HG03103 (cell line): ENCODE measurements around the gene BRD2.
"Not testable (repeated sequence)": the region's sequence is repeated elsewhere in the genome, so short reads cannot be mapped to it uniquely, and the experiment has no call there.

Source experiments
- ATAC-seq: cut with Tn5 transposase; IDR thresholded peaks from one replicate; pipeline ENCODE4 v1.9.1; 2021; ENCODE audit warnings: low read depth; ENCODE audit not compliant: unreplicated experiment

The BRD2 gene

DNA sequence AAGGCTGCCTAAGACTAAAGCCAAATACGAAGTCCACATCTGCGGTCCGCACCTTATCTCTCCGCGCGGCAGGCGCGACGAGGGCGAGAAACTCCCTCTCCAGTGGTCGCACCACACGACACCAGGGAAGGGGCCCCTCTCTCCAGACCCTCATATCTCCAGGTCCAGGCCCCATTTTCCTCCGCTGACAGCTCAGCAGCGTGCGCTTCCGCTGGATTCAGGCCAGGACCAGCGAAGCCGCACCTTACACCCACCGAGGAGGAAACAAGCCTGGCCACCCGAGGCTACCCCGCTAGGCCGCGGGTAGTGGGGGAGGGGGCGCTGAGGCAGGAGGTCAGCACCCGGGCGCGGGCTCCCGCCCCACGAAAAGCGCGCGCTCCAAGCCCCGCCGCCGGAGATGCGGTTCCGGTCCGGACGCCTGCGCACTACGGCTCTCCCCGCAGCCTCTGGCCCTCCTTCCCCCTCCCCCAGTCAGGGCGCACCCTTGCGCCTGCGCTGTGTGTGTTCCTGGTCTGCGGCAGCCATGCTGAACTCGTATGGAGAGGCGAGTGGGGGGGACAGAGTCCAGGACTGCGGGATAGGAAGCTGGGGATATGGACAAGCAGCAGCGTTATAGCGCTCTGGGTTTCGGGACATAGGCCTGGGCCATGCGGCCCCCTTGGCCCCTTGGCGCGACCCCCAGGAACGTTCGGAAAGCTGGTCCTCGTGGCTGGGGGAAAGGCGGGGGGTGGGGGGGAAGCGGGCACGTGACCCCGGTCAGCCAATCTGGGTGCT lies at the start of gene BRD2:
BRD2 (plus strand) TSS at position 502 of the 774 bp plus-strand sequence. CDS start 4,305 bp downstream, outside the sequence.
- peak; percentile 29 for ATAC-seq

DNA sequence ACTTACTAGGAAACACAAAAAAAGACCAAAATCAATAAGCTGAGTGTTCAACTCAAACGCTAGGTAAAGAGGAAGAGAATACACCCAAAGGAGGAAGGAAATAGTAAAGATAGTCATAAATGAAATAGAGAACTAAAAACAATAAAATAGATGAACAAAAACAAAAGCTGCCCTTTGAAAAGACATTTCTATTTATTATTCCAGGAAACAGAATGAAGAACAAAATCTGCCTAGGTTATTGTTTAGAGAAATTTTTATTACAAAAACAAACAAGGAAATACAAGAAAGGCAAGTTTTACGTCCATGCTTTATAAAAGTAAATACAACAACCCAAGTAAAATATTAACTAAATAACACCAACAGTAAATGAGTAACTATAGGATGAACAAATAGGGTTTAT lies 47.7 kb upstream of the BRD2 start:
- no peak for ATAC-seq

DNA sequence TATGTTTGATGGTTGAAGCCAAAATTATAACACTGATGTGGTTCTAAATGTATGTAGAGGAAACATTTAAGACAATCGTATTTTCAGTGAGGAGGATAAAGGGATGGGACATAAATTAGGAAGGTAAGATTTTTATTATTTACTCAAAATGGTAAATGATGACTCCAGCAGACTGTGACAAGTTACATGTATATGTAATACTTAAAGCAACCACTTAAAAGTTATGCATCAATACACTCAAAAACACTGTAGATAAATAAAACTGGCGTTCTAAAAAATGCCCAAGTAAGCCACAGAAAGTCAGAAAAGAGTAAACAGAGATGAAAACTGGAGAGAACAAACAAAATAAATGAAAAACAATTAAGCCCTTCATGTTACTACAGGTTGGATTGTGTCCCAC lies 46.3 kb upstream of the BRD2 start:
- ATAC-seq = no peak

DNA sequence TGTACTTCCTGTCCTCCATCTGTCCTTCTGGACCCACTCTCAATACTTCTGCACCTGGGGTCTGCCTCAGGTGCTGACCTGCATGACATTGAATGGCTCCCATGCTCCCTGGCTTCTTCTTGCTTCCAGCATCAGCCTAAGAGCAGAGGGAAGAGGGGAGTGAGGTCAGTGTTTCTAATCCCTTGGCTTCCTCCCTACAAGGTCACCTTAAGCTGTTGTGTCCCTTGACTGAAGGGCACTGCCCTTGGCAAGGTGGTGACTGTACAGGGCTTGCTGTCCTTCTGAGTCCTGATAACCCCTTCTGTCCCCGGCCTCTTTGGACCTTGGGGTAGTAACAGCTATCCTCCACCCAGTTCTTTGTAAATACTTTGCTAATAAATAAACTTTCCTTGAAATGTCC lies 37.2 kb upstream of the BRD2 start:
- no peak for ATAC-seq

DNA sequence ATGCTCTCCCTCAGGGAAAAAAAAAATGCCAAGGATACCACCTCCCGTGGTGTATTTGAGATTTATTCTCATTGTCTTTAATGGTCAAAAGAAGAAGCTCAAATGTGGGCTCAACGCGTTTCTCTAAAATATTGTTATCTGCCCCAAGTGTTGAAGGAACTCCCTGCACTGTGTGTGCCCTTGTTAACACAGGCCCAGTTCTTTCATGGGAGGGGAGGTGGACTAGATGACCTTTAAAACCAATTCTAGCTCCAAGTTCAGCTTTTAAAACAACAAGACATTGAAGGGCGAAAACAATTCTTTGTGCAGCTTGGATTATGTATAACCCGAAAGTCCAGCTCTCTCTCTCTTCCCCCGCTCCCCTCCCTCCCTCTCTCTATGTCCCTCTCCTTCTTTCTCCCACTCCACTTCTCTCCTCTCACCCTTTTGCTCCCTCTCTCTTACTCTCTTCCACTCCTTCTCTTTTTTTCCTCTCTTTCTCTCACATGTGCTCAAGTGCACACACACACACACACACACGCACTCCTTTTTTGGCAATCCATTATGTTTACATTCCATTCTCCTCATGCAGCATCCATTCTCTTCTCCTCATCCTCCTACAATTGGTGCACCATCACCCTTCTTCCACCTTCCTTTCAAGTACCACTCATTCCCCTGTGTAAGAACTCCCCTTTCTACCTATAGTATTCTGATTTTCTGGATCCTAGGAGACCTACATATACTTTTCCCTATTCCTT lies 36.1 kb upstream of the BRD2 start:
- no peak for ATAC-seq

DNA sequence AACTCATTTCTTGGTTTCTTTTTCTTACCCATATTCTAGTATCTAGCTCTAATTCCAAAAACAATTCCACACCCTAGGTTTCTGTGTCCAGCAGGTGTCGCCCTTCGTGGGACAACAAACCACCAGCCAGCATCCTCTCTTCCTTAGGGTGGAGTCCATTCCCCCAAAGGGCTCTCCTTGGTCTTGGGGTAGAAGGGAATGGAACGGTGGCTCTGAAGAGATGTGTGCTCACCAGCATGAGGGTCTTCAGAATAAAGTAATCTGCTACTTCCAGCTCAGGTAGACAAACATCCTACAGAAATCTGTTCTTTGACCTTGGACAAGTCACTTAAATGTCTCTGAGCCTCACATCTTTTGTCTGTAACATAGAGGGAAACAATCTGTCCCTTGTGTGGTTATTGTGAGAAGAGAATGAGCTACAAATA lies 34.7 kb upstream of the BRD2 start:
- ATAC-seq = no peak

DNA sequence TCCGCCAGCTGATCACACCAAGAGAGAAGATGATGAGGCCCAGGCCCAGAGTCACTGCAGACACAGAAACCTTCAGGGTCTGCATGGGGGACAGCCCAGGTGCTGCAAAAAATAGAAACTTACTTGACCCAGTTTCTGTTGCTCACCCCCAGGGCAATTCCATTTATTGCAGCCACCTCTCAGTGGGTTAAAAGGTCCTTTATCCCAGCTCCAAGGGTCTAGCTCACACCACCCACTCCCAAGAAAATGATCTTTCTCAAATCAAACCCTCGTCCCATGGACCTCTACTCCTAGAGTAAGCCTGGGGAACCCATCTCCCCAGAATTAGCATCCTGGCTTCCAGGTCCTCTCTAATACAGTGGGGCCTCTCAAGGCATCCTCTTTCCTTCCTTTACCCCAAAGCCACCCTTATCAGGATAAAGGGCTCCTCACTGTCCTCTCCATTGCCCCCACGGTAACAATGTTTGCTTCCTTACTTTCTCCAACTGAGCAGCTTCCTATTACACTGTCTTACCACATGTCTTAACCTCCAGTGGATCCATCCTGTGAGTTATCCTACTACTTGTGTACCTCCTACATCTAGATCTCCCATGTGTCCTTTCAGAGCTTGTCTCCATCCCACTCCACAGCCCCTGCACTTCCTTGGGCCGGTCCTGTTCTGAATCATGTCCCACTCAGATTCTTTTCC lies 32.7 kb upstream of the BRD2 start:
- ATAC-seq = no peak

DNA sequence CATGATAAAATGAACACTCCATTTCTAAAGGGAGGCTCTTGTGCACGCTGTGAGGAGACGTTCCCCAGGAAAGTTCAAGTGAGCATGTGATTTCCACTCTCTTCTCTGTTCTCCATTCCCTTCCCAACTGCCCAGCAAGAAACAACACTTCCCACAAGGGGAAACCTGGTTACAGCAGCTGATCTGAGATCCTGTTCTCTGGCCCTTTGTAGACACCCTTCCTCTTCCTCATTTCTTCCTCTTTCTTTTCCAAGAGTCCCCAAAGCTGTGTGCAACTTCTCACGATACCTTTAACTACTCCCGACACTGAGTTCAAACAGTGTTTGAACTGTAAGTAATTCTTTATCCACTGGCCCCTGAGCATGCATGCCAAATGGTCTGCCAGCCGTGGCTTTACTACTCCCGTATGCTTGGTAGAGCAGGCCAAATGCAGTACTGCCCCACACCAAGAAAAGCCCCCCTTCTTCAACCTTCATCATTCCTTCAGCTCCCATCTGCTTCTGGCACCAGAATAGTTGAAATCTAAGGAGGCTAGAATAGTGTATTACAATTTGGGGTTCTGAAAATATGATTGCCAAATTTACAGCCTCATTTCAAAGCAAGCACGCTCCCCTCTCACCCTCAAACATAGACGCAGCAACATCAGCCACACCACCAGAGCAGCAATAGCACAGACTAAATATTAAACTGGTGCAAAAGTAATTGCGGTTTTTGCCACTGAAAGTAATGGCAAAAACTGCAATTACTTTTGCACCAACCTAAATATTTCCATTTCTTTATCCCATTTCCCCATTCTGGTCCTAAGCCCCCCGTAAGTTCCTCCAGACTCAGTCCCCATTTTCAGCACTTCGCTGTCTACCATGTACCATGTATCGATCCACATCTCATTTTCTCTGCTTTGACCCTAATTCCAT lies 31.9 kb upstream of the BRD2 start:
- no peak for ATAC-seq

DNA sequence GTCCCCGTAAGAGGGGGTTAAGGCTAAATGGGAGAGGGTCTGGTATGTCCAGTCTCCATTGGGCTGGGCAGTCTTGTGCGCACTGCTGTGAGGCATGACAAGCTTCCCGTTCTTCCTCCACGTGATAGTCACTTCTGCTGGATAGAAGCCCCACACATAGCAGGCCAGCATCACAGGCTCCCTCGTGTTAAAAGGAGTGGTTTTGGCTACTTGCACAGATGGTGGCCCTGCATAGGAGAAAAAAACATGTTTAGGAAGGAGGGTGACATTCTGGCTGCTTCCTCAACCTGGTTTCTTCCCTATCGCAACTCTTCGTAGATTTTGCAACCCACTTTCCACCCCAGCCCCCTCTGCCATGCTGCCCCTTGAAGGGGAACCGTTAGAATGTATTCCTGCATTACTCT lies 31.2 kb upstream of the BRD2 start:
- ATAC-seq = no peak

DNA sequence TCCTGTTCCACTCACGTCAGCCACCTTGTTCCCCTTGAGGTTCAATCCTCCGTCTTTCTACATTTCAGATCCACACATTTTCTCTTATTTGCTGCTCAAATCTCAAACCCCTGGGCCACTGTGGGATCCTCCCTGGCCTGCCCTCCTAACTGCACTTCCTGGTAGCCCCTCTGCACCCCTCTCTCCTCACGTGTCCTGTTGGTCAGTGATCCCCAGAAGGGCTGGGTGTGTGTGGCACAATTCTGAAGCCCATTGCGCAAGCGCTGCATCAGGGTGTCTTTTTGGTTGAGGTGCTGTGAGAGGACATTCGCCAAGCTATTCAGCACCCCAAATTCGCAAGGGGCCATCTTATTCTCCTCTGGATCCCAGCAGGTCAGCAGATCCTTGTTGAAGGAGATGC lies 29.9 kb upstream of the BRD2 start:
- ATAC-seq = no peak

DNA sequence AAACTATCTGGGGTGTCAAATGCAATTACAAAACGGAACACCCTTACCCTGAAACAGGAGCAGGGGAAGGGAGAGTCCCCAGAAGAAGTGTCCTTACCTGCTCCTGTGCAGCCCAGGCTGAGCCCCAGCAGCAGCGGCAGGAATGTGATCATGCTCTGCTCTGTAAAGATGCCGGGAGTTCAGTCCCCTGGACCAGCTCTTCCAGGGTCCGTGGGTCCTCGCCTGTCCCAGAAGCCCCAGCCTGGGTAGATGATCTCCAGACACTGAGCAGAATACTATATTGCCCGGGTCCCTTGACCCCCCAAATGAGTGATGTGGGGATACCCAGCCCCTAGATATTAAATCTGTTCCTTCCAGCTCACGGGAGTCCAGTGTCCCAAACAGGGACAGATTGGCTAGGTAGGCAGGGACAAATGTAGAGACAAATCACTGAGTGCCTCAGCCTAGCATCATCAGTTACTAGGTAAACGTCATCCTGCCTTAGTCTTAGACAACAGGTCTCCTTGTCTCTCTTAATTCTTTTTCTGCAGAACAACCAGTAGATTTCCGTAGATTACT lies 27.7 kb upstream of the BRD2 start, which contains the start of gene HLA-DMB:
HLA-DMB (minus strand) TSS at position 373 of the 558 bp plus-strand sequence; CDS start at position 152, 221 bp downstream.
- ATAC-seq = peak; percentile 34

DNA sequence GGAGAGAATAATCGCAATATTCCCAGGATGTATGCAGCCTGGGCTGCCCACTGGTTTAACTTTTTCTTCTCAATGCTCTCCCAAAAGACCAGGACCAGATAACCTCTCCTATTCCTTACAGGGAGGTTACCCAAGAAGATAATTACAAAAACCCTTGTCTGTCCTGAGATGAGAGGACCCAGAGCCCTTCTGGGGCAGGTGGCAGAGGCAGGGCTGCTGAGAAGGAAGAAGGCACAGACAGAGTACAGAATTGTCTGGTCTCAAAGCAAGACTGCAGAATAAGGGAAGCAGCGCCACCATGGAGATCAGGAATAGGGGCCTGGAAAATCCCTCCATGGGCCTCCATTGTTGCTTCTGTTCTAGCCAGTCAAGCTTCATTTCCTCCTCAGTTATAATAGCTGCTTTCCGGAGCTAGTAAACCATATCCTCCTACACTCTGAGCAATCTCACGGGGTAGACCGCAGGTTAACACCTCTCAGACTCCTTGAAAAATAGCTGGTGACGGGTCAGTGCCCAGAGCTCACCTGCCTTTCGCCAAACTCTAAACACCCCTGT lies 27.1 kb upstream of the BRD2 start:
- ATAC-seq = peak; percentile 41

DNA sequence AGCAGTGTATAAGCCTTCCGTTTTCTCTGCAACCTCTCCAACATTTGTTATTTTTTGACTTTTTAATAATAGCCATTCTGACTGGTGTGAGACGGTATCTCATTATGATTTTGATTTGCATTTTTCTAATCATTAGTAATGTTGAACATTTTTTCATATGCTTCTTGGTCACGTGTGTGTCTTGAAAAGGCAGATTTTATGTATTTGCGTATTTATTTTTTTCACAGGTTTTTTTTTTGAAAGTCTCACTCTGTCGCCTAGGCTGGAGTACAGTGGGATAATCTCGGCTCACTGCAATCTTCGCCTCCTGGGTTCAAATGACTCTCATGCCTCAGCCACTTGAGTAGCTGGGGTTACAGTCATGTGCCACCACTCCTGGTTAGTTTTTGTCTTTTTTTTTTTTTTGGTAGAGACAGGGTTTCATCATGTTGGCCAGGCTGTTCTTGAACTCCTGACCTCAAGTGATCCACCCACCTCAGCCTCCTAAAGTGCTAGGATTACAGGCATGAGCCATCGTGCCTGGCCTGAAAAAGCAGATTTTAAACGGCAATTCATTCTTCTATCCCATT lies 25.8 kb upstream of the BRD2 start:
- ATAC-seq = not testable (repeated sequence)

DNA sequence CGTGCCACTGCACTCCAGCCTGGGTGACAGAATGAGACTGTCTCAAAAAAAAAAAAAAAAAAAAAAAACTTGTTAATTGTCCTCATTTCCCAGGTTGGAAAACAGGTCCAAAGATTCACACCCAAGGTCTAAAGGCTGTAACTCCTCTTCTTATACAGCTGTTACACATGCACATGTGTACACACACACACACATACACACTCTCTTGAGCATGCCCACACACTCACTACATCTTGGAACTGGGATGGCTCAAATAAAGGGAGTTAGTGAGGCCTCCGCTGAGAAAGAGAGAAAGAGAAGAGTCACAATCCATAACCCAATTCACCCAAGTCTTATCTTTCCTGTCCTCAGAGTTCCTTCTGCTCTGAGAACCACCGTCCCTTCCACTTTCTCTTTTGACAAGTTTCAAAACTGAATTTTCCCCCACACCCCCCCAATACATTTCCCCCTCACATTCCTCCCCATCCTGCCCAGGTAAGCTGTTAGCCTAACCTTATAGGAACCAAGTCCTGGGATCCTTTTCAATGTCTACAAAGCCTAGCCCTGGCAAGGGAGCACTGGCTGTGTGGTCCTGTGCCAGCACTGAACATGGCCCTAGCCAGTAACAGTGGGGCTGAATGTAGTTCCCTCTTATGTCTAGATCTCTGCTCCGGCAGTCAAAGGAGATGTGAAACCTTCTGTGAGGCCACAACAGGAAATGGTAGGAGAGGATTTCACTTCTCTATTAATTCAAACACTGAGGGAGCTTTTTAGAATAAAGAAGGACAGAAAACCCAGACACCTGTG lies 24.3 kb upstream of the BRD2 start:
- peak; percentile 50 for ATAC-seq

DNA sequence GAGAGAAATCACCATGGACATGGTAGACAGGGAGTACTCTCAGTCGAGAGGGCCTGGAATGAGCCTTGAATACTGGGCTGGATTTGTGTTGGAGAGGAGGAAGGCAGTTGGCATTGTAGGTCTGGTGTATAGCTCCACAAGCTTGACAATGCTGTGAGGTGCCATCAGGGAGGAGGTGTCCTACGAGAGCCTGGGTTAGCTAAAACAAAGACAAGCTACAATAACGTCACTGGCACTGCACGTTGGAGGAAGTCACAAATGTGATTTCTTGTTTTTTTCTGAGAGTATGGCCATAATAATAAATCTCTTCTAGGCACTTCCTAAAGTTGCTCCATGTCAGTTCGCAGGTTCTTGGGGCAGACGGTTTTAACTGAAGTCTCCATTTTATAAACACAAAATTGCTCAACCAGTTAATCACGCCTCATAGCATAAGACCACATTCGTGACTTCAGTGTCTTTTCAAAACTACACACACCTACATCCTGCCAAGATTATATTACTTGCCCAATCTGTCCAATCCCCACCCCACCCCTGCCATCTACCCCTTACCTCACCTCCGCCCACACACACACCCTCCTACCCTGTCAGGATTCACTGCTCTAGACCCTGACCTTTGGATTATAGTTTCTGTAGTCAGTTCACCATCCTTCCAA lies 23.2 kb upstream of the BRD2 start:
- ATAC-seq = no peak

DNA sequence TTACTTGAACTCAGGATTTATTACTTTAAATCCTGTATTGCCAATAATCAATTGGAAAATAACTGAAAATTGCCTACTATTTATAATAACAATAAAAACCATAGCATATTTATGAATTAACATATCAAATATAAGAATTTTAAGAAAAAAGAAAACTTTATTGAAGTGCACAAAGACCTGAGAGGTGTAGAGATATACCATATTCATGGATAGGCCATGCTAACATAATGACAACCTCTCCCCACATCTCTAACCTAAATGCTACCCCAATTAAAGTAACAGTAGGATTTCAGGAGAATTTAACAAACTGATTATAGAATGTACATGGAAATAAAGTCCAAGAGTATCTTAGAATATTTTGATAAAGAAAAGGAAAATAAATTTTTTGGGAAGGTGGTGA lies 22.4 kb upstream of the BRD2 start:
- ATAC-seq = no peak

DNA sequence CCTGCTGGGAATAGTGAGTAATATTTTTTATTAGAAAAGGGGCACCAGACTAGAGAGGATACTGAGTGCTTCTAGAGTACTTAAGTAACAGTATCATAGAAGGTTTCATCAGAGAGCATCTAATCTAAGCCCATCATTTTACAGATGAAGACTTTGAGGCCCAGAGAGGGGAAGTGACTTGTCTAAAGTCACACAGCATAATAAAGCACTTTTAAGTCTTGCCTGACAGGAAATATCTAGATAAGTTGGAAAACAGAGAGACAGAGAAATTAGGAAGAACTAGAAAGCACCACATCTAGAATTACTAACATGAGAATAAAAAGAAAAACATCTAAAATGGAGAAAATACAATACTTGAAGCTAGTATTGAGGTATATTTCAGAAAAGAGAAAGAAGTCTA lies 21.5 kb upstream of the BRD2 start:
- ATAC-seq = no peak
